GM18498 (cell line): ENCODE data around the gene OR6C76.

Experiments used
- ATAC-seq: cut with Tn5 transposase; IDR thresholded peaks from one replicate; pipeline ENCODE4 v1.9.1; 2021; ENCODE audit warnings: mild to moderate bottlenecking, moderate library complexity; ENCODE audit not compliant: unreplicated experiment

Gene OR6C76

GRCh38 chr12:55467836-55468235, 41.8 kb downstream of the OR6C76 start:
- ATAC-seq: no peak

- no peak for ATAC-seq
Measured at GRCh38 chr12:55469291-55469690, 43.2 kb downstream of the OR6C76 start.

- no peak for ATAC-seq
Measured at GRCh38 chr12:55470088-55470829, 44.2 kb downstream of the OR6C76 start, which contains the start of gene OR6C70. Gene OR6C70 (minus strand): TSS chr12:55470138. CDS start chr12:55470138, 0 bp downstream.

GRCh38 chr12:55472264-55472663, 46.2 kb downstream of the OR6C76 start:
- ATAC-seq: no peak
